Mucosa of rectum (tissue), 2 donors: ENCODE measurements around the gene PALLD.
"Not testable (repeated sequence)": the region's sequence is repeated elsewhere in the genome, so short reads cannot be mapped to it uniquely, and the experiment has no call there.

Experiments used
- H3K27ac ChIP-seq, 2 donors: one replicate each; pipeline ENCODE4 v1.7.0; 2013; ENCODE audit warnings: inconsistent platforms in 2 of 2, low read depth in 2 of 2, low read length in 2 of 2
- H3K27me3 ChIP-seq, 2 donors: one replicate each; pipeline ENCODE4 v1.7.0; 2013; ENCODE audit warnings: low read length in 2 of 2; ENCODE audit not compliant: control insufficient read depth in 2 of 2, insufficient read depth in 2 of 2
- H3K36me3 ChIP-seq, 2 donors: one replicate each; pipeline ENCODE4 v1.7.0; 2013; ENCODE audit warnings: low read length in 2 of 2; ENCODE audit not compliant: control insufficient read depth in 2 of 2, insufficient read depth in 2 of 2
- H3K4me1 ChIP-seq, 2 donors: one replicate each; pipeline ENCODE4 v1.7.0; 2013; ENCODE audit warnings: low read length in 2 of 2, mild to moderate bottlenecking in 1 of 2; ENCODE audit not compliant: control insufficient read depth in 2 of 2, insufficient read depth in 2 of 2
- H3K4me3 ChIP-seq, 2 donors: one replicate each; pipeline ENCODE4 v1.7.0; 2013; ENCODE audit warnings: low read length in 2 of 2
- H3K9ac ChIP-seq, 2 donors: one replicate each; pipeline ENCODE4 v1.7.0; 2013; ENCODE audit warnings: low read length in 2 of 2, low read depth in 1 of 2, mild to moderate bottlenecking in 1 of 2
- H3K9me3 ChIP-seq, 2 donors: one replicate each; pipeline ENCODE4 v1.7.0; 2013; ENCODE audit warnings: low read length in 2 of 2; ENCODE audit not compliant: control insufficient read depth in 2 of 2
- donor health status: healthy.
- donor health status: Normal muscosa, but diverticular disease.

PALLD gene

DNA sequence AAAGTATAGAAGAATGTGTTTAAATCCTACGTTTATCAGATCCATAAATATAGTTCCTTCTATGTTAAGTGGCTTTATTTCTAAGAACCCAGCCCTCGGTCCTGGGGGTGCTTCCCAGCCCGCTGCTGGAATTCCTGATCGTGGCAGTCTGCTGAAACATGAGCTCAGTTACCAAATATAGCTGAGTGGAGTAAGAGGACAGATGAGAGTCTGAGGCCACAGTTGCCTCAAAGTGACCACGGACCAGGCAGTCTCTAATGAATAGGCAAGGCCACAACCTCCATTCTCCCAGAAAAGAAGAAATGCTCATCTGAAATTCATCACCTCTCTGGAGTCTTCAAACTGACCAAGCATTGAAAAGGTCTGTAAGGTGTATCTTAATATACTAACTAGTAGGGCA, at the start of gene PALLD:
TSS of gene PALLD (plus strand) at position 219 of the 400 bp plus-strand sequence.
- Histone ChIP-seq H3K9me3 (no peaks in the 10 kb centered on the region), H3K36me3 (no peaks in the 10 kb centered on the region), H3K4me3 (no peak within 1 kb of the TSS), H3K27me3 (no peaks in the 10 kb centered on the region), H3K27ac (no peak within 1 kb of the TSS), H3K9ac (no peak within 1 kb of the TSS), H3K4me1 (peaks cover 0 to 5% of the 10 kb centered on the region in 2 donors)

- H3K27me3 ChIP-seq, H3K4me3 ChIP-seq, H3K4me1 ChIP-seq, H3K9ac ChIP-seq, H3K27ac ChIP-seq, H3K9me3 ChIP-seq, H3K36me3 ChIP-seq: not testable (repeated sequence)
Observed at GRCh38 chr4:168449063-168449462, 47.8 kb upstream of the PALLD start.

DNA sequence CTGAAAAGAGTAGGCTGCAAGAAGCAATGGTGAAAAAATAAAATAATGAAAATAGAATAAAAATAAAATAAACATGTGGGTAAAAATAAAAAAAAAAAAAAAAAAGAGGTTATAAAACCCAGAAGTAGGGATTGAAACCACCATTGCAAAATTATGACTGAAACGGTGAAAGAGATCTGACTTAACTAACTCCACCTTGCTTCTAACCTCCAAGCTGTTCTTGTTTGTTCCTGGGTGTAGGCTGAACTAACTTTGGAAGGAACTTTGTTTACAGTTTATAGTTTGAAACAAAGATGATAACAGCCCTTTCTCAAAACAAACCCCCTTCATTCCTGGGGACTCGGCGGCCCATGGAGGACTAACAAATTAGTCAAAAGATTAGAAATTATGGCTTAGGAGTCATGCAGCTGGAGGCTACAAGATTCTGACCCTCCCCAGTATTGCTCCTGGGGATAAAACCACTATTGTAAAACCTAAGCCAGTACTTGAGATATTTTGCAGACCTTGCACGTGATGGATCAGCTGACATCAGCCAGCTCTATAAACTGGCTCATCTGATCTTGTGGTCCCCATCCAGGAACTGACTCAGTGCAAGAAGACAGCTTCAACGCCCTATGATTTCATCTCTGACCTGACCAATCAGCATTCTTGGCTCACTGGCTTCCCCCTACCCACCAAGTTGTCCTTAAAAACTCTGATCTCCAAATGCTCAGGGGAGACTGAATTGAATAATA, 47.0 kb upstream of the PALLD start:
- Histone ChIP-seq H3K36me3 (peaks cover 3 to 6% of the 10 kb centered on the region in 2 donors), H3K27ac (no peak overlapping the region), H3K9me3 (no peaks in the 10 kb centered on the region), H3K9ac (no peak overlapping the region), H3K27me3 (no peaks in the 10 kb centered on the region), H3K4me3 (no peak overlapping the region), H3K4me1 (no peaks in the 10 kb centered on the region)

DNA sequence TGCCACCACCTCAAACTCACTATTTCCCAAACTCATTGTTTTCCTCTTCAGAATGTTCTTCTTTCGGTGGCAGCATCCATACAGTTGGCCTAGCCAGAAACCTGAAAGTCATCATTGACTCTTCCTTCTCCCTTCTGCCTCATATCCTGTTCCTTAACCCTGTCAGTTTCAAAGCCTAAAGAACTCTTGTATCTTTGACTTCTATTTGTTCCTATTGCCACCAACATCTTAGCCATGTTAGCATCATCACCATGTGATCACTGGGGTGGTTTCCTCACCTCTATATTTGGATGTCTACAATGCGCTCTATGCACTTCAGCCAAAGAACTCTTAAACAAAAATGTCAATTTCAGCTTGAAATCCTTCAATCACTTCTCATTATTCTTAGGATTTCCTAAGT, 45.5 kb upstream of the PALLD start:
- Histone ChIP-seq H3K27me3 (no peaks in the 10 kb centered on the region), H3K9me3 (no peaks in the 10 kb centered on the region), H3K36me3 (peaks cover 6 to 9% of the 10 kb centered on the region in 2 donors), H3K27ac (no peak overlapping the region), H3K4me3 (no peak overlapping the region), H3K9ac (no peak overlapping the region), H3K4me1 (no peaks in the 10 kb centered on the region)

DNA sequence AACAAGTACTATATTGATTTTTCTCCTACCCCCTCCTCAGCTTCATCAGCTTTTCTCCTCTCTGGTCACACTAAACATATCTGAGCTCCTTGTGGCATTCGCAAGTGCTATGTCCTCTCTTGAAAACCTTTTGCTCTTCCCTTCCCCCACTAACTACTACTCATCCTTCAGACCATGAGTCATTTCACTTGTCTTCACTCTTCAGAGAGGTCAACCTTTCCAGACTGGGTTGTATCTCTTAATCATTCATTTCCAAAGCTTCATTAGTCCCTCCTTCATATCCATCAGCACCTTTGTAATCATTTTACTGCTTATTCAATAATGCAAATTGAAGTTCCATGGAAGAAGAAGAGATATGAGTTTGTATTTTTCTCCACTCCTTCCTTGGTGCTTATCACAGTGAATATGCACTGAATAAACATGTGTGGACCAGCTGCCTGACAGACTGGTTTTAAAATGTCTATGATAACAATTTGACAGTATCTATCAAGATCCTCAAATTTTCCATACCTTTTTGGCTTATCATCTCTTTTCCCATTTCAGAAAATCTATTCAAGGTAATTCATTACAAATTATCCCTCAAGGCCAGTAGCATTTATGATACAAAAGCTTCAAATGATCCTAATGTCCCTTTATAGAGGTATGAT, 45.0 kb upstream of the PALLD start:
- Histone ChIP-seq H3K36me3 (peaks cover 6 to 9% of the 10 kb centered on the region in 2 donors), H3K4me1 (no peaks in the 10 kb centered on the region), H3K27me3 (no peaks in the 10 kb centered on the region), H3K27ac (no peak overlapping the region), H3K9ac (no peak overlapping the region), H3K4me3 (no peak overlapping the region), H3K9me3 (no peaks in the 10 kb centered on the region)

GRCh38 chr4:168453146-168453545, 43.7 kb upstream of the PALLD start:
- H3K27me3 ChIP-seq = no peaks in the 10 kb centered on the region
- H3K9ac ChIP-seq = no peak overlapping the region
- no peak overlapping the region for H3K27ac ChIP-seq
- H3K9me3 ChIP-seq = no peaks in the 10 kb centered on the region
- no peaks in the 10 kb centered on the region for H3K4me1 ChIP-seq
- peaks cover 6 to 9% of the 10 kb centered on the region in 2 donors for H3K36me3 ChIP-seq
- H3K4me3 ChIP-seq = no peak overlapping the region

DNA sequence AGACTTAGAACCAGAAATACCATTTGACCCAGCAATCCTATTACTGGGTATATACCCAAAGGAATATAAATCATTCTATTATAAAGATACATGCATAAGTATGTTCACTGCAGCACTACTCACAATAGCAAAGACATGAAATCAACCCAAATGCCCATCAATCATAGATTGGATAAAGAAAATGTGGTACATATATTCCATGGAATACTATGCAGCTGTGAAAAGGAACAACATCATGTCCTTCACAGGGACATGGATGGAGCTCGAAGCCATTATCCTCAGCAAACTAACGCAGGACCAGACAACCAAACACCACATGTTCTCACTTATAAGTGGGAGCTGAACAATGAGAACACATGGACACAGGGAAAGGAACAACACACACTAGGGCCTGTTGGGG, 38.6 kb upstream of the PALLD start:
- H3K9ac ChIP-seq, H3K4me1 ChIP-seq, H3K27ac ChIP-seq, H3K9me3 ChIP-seq, H3K4me3 ChIP-seq, H3K27me3 ChIP-seq: not testable (repeated sequence)
- peaks cover 2 to 13% of the 10 kb centered on the region in 2 donors for H3K36me3 ChIP-seq

GRCh38 chr4:168461821-168462220, 35.0 kb upstream of the PALLD start:
- Histone ChIP-seq H3K9ac (no peak overlapping the region), H3K36me3 (peaks cover 4 to 7% of the 10 kb centered on the region in 2 donors), H3K4me1 (no peaks in the 10 kb centered on the region), H3K9me3 (no peaks in the 10 kb centered on the region), H3K4me3 (no peak overlapping the region), H3K27ac (no peak overlapping the region), H3K27me3 (no peaks in the 10 kb centered on the region)

DNA sequence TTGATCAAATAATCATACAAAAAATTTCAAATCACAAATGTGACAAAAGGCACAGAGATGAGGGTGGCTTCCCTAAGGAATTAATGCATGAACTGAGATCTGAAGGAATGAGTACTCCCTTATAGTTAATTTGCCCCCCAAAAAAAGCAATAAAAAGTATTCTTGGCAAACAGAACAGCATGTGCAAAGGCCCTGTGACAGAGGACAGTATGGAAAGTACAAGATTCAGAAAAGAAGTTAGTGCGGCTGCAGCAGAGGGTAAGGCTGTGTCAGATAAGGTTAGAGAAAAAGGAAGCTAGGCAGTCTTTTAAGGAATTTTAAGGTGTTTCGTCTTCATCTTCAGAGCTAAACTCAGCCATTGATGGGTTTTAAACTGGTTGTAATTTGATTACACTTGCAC, 23.9 kb upstream of the PALLD start:
- Histone ChIP-seq H3K27me3 (no peaks in the 10 kb centered on the region), H3K36me3 (peaks cover 9 to 12% of the 10 kb centered on the region in 2 donors), H3K27ac (no peak overlapping the region), H3K4me1 (no peaks in the 10 kb centered on the region), H3K9ac (no peak overlapping the region), H3K9me3 (no peaks in the 10 kb centered on the region), H3K4me3 (no peak overlapping the region)

GRCh38 chr4:168474660-168475320, 22.1 kb upstream of the PALLD start:
- Histone ChIP-seq H3K27ac (no peak overlapping the region), H3K9ac (no peak overlapping the region), H3K4me1 (no peaks in the 10 kb centered on the region), H3K9me3 (no peaks in the 10 kb centered on the region), H3K27me3 (no peaks in the 10 kb centered on the region), H3K4me3 (no peak overlapping the region), H3K36me3 (peaks cover 8 to 12% of the 10 kb centered on the region in 2 donors)
